GM13977 (cell line): Measurements from ENCODE around the gene SCPEP1.

Experiments used
- DNase-seq: peaks from one replicate; pipeline ENCODE4 v3.0.0; 2012; ENCODE audit warnings: low spot score
- in situ Hi-C: fragments of 300-500 bp; cut with MboI; formaldehyde crosslinking; loops from one replicate; pipeline ENCODE4 v1.12.0; 2022; ENCODE audit warnings: low sequenced_read_pairs, low pct_unique_long_range_greater_than_20kb, mixed read lengths, inconsistent platforms; ENCODE audit not compliant: unreplicated experiment
- TF ChIP-seq, protein P1 (sequence below): IDR thresholded peaks from 2 replicates; pipeline ENCODE4 v1.5.1; 2012; ENCODE audit warnings: mild to moderate bottlenecking, control low read depth; ENCODE audit not compliant: insufficient read depth; ENCODE audit errors: extremely low read depth, missing control alignments

Gene SCPEP1

DNA sequence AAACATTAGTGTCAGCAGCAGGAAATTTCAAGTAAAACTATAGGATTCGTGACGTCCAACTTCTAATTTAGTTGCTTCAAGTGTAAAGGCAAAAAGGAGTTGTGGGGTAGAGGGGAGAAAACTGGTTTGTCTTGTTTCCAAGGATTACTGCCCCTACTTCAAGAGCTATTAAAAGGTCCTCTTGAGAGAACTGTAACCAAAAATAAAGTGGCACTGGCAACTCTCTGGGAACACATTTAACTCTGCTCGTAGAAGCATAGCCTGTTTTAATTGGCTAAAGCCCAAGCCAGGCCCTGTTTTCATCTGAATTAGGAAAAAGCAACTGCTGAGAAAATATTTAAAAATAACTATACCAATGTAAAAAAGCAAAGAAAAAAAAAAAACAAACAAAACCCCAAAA, 55.4 kb downstream of the SCPEP1 start:
- in situ Hi-C loops, result no loop called here
- TF ChIP-seq, protein P1, sequence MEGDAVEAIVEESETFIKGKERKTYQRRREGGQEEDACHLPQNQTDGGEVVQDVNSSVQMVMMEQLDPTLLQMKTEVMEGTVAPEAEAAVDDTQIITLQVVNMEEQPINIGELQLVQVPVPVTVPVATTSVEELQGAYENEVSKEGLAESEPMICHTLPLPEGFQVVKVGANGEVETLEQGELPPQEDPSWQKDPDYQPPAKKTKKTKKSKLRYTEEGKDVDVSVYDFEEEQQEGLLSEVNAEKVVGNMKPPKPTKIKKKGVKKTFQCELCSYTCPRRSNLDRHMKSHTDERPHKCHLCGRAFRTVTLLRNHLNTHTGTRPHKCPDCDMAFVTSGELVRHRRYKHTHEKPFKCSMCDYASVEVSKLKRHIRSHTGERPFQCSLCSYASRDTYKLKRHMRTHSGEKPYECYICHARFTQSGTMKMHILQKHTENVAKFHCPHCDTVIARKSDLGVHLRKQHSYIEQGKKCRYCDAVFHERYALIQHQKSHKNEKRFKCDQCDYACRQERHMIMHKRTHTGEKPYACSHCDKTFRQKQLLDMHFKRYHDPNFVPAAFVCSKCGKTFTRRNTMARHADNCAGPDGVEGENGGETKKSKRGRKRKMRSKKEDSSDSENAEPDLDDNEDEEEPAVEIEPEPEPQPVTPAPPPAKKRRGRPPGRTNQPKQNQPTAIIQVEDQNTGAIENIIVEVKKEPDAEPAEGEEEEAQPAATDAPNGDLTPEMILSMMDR, result no peak
- DNase-seq, result no peak

DNA sequence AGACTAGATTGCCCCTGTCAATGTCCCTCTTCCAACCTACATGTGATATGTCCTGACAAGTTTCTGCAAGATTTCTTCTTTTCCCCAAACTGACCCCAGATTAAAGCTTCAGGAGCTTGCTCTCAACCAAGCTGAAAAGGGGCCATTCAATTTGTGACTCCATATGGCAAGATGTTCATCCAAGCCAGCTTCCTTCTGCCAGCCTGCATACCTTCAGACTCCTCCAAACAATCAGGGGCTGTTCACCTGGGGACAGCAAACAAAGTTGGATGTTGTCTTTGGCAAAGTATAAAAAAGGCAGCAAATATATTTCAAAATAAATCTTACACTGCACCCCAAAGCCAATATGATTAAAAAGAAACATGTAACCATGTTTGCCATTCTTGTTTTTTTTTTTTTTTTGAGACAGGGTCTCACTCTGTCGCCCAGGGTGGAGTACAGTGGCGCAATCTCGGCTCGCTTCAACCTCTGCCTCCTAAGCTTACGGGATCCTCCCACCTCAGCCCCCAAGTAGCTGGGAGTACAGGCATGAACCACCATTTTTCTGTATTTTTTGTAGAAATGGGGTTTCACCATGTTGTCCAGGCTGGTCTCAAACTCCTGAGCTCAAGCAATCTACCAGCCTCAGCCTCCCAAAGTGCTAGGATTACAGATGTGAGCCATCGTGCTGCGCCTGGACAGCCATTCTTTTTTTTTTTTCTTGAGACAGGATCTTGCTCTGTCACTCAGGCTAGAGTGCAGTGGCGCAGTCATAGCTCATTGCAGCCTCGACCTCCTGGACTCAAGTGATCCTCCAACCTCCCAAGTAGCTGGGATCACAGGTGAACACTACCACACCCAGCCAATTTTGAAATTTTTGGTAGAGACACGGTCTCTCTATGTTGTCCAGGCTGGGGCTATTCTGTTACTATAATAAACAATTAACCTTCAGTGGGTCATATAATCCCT, 57.1 kb downstream of the SCPEP1 start:
- no peak for DNase-seq
- TF ChIP-seq, protein P1, result no peak
- in situ Hi-C loops, result no loop called here

DNA sequence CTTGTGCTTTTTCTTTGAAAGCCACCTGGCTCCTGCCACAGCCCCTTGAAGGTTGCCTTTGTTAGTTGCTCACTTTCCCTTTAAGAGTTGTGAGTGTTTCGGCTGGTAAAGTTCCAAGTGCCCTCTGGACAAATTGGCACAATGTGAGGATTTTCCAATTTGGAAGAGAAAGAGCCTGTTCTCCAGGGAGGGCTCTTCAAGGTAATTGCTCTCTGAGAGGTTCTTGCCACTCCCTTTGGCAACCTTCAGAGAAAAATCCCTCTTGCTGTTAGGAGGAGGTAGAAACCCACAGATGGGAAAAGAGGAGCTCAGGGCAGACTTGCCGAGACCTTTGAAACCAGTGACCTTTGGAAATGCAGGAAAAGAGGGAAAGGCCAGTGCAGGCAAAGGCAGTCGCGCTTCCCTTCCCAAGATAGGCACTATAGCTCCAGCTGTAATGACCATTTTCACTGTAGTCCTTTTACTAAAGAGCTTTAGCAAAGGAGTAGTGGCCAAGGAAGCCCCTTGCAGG, 58.1 kb downstream of the SCPEP1 start:
- in situ Hi-C loops, result no loop called here
- TF ChIP-seq, protein P1, result no peak
- DNase-seq, result no peak

DNA sequence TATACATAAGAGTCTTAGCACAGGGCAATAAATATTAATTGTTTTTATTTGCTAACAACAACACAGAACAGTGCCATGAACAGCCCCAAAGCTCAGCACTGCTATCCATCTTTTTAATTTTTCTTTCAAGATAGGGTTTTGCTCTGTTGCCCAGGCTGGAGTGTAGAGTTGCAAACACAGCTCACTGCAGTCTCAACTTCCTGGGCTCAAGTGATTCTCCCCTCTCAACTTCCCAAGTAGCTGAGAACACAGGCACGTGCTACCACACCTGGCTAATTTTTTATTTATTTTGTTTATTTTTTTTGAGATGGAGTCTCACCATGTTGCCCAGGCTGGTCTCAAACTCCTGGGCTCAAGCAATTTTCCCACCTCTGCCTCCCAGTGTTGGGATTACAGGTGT, 59.5 kb downstream of the SCPEP1 start:
- TF ChIP-seq, protein P1, result no peak
- in situ Hi-C loops, result no loop called here
- DNase-seq, result no peak

DNA sequence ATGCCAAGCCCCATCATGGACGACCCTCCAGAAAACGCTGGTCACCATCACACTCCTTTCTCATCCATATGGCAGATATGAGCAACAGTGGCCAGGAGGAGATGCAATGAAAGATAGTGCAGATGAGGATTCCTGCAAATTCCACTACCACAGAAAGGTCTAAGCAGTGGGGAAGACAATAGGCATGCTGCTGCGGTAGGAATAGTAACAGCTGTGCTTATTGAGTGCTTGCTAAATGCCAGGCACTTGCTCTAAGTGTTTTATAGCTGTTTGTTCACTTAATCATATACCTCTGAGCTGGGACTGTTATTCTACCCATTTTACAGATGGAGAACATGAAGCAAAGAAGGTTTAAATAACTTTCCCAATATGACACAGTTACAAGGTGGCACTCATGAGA, 60.6 kb downstream of the SCPEP1 start:
- TF ChIP-seq, protein P1, result no peak
- in situ Hi-C loops, result no loop called here
- no peak for DNase-seq

DNA sequence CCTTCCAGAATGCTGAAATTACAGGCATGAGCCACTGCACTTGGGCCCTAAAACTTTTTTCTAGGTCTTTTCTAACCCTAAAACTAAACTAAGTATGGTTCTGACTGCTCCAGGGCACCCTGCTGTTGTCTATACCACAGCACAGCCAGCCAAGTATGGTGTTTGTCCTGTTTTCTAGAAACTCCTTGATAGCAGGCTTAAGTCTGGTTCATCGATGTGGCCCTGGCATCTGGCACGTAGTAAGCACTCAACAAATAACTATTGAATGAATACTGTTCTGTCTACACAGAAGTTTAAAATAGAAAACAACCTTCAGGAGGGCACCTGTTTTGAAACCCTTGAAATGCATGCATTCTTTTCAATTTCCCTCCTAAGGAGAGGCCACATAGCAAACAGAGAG, 62.6 kb downstream of the SCPEP1 start:
- in situ Hi-C loops, result no loop called here
- DNase-seq, result no peak
- TF ChIP-seq, protein P1, result no peak
